GM19240 (cell line): ENCODE results near the gene MYO1D.

Experiments used
- DNase-seq: peaks from one replicate; pipeline ENCODE4 v3.0.0; 2011; ENCODE audit warnings: low spot score; ENCODE audit not compliant: insufficient read length

MYO1D gene

DNA sequence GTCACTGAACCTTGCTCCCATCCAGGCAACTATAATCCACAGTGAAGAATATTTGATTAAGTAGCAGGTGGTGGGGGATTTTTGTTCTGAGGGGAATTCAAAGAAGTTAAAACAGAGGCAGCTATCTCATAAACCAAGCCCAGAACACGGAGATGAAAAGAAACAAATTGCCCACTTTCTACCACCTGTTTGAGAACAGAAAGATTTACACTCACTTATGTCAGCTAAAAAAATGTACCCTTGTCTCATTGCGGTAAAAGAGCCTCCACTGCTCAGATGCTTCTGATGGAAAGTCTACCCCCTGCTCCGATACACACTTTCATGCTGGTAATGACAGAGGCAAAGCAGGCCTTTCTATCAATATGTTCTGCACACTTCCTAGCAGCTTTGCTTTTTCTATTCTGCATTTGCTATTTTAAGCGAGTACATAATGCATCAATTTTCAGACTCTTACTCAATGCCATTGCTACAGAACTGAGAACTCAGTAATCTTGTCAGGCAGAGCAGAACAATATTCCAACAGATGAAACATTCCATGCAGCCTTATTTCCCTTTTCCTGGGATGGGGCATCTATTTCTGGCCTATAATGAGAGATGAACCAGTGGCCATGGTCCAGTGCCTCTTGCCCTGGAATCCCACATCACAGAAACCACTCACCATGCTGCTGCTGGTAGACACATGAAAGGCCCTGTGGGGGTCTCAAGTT, 361.1 kb downstream of the MYO1D start:
- DNase-seq: peak; percentile 20

DNA sequence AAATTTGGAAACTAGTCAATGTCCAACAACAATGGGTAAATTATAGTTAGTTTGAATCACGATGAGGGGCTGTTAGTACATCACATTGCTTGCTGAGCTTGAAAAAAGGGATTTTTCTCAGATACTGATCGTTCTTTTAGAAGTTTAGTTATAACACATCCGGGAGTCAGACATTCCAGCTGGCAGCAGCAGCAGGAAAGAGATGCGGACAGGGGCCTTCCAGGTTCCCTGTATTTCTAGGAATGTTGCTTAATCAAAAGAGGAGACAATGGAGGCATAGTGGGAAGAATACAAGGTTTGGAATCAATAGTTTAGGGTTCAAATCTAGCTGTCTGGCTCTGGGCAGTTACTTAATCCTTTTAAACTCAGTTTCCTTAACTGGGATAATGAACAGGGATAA, 362.3 kb downstream of the MYO1D start:
- DNase-seq: no peak

DNA sequence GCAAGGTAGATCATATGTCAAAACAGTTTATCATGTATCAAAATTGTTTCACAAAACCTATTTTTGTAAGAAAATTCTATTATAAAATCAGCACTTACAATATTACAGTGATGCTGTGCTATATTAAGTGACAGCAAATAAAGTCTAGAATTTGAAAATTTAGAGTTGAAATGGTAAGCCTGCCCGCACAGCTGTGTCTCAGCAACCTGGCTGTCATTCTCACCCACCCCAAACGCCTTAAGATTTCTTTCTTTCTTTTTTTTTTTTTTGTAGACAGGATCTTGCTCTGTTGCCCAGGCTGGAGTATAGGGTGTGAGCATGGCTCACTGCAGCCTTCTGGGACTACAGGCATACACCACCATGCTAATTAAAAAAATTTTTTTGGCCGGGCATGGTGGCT, 363.3 kb downstream of the MYO1D start:
- DNase-seq: no peak

DNA sequence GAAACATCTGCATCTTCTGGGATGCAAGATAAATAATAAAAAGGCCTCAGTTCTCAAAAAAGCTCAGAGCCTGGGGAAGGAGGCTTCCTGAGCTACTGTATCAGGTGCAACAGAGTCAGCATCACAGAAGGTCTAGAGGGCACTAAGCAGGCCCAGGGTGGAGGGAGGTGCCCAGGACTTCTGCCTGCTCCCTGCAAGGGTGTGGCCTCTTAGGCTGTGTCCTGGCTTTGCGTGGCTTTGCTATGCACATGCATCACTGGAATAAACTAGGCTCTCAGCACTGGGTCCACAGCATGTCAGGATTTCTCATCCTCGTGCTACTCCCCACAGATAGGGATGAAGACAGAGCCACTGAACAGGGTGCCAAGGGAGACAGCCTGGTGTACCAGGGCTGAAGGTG, 364.6 kb downstream of the MYO1D start:
- DNase-seq: no peak

DNA sequence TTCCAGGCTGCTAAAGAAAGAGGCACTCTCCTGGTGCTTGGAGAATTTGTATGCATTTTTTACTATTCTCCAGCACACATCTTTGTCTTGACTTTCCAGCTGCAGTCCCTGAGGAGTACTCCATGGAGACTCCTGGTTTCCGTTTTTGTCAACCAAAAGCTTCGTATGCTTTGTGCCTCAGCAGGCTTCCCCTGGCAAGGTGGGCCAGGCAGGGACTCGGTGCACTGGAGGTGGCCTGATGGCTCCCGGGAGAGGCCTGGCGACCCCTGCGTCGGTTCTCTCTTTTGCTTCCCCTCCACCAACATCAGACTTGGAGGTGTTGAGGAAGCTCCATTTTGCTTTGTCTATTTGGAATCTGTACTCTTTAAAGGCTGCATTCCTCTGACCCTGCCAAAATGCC, 366.5 kb downstream of the MYO1D start:
- DNase-seq: no peak

DNA sequence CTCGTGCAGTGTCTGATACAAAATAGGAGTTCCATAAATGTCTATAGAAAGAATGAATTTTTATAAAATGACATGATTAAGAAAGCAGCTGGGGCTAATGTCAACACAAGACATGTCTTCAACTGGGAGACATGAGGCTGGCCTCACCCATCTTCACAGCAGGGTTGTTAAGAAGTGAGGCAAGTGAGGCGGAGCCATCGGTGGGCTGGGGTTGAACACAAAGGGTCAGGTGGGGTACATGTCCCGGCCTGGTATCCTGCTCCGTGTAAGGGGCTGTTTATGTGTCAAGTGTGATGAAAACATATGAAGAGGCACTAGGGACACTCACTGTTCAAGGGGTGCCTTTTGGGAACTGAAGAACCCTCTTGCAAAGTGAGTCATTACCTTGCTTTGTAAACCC, 368.0 kb downstream of the MYO1D start:
- no peak for DNase-seq

DNA sequence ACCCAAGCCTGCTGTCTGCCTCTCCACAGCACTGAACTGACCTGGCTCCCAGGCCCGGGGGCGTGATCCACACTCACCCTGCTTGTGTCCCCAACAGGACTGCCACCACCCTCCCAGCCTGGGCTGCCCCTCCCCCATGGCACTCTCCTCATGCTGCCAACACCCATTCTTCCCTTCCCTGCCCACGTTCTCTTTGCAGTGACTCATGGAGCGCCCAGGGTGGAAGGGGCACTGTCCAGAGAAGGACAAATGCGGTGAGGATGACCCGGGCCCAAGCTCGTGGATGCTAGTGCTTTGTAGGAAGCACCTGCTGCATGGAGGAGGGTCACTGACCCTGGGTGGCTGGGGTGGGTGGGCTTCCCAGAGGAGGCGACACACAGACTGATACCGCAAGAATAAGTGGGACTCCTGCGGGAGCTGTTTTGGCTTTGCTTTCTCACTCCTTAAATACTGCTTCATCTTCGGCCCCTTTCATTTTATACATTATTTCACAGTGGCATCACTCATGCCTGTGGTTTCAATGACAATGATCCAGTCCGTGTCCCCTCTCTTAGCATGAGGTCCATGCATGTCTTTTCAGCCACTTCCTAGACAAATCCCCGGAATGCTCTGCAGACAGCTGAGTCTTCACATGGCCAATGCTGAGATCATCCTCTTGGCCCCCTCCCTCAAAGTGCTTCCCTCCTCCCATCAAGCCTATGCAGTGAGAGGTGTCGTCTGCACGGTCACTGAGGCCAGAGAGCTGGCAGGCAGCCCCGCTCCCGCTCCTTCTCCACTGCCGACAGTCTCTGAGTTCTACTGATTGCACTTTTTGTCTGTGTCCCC, 372.5 kb downstream of the MYO1D start:
- no peak for DNase-seq

DNA sequence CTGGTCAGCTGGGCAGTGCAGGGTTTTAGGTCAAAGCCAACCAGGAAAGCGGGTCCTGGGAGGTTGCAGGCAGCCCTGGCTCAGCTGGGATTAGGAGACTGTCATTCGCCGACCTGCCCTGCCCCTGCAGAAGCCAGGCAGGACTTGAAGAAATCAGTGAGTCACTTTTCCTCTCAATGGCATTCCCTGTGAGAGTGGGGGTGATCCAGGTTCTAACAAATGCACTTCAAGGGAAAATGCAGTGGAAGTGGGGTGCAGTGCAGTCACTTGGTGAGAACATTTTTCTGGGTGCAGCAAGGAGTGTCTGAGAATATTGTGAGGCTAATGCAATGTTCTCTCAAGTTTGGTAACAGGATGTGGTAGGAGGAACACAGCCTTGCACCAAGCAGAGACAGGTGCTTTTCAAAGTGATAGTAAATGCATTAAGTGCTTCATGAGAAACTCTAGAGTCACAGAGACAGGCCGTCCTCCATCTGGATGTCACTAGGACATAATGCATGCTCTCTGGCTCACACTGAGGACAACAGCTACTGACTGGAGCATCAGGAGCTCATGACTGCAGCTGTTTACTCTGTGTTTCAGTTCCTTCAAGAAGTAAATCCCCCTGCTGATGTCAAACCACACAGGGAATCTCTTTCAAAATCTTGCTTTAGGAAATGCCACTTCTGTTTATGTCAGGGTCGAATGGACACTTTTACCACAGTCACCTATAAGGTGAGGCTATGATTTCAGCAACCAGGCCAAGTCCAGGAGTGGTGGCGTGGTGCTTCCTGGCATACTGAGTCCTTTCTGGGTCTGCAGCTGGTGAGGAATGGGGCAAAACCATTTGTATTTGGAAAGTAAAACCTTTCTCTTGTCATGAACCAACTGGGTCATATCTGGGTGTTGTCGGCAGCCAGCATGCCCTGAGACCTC, 373.4 kb downstream of the MYO1D start:
- peak; percentile 68 for DNase-seq

DNA sequence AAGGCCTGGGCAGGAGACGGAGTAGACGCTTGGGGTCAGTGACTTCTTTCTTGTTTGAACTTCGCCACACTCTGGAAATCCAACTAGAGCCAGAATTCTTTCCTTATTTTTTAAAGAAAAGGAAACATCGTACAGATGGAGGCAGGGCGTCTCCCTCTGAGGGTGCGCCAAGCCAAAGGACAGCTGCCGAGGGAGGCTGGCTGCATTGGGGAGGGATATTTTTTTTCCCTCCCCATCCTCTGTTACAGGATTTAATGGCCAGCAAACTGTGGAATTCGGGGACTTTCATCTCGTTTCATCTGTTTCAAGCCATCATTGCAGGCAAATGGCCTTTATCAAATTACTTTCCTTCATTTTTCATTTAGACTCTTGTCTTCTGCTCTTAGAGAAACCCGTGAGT, 374.2 kb downstream of the MYO1D start:
- DNase-seq: no peak

DNA sequence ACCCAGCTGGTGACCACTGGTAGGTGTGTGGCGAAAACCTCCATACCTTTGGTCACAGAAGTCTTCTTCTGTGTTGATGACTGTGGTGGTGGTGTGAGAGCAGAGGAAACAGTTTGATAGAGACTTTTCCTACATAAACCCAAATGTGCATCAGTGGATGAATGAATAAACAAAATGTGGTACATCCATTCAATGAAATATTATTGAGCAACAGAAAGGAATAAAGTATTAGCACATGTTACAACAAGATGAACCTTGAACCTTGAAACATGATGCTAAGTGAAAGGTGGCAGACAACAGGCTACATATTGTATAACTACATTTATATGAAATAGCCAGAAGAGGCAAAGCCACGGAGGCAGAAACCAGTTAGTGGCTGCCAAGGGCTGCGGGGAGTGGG, 374.9 kb downstream of the MYO1D start:
- no peak for DNase-seq

DNA sequence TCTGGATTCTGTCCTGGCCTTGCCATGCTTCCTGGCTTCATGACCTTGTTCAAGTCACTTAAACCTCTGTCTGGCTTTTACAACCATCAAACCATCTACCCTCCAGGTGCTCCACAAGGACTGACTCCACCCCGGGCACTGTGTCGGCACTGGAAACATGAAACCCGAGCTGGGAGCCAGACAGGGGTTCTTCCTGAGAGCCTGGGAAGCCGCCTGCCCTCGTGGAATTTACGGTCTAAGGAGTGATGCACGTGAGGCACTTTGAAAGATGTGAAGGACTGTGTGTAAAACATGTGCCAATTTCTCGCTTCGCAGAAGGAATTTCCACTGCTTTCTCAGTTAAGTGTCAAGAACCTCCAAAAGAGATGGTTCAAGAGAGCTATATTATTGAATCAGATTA, 378.5 kb downstream of the MYO1D start:
- no peak for DNase-seq

DNA sequence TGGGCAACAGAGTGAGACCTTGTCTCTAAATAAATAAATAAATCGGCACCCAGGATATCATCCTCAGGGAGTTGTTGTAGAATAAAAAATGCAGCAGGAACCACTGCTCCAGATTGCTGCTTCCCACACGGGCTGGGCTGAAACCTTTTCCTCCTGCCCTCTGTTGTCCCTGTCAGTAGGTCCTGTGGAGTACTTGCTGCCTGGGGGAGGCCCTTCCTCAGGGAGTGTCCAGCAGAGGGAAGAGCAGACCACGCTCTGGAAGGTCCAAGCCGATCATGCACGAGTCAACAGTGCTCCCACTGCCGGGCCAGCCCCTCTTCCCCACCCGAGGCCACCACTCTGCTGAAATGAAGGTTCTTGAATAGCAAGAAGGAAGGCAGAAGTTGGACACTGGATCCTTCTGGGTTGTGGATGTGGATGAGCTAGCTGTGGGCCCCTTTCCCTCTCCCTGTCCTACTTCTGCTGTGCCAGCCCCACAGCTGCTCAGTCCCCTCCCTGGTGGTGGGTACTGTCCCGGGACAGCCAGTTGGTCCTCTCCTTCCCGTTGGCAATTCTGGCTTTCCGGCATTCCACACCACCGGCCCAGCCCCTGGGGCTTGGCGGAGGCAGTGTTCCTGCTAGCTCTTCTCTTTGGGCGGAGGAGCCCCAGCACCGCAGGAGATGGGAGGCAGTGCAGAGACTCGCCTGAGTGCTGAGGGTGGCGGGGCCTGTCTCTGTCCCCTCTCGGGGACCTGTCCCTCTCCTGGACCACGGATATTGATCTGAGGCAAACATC, 379.3 kb downstream of the MYO1D start:
- DNase-seq: no peak

DNA sequence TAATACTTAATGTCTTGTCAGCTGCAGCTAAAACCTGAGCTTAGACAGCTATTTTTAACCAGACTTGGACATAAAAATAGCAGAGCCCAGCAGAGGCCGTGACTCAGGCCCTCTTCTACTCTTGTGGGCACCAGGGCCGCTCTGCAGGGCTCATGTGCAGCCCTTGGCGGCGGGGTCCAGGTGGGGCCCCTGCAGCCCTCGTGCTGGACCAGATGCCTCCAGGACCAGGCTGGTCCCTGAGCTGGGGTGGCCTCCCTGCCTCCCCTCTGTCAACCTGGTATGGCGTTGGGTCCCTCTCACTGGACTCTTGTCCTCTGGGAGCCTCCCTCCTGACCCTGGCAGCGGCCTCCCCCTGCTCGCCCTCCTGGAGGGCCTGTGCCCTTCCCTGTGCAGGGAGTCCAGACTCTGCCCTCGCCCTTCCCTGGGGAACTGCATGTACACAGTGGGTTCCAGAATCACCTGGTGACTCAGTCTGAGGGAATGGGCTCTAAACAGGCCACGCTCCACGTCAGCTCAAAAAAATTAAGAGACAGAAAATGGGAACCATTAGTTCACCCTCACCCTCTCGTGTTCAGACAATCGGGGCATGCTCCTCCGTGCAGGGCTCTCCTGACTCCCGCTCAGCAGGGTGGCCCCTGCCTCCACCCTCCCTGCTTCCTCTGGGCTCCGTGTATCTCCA, 380.4 kb downstream of the MYO1D start:
- no peak for DNase-seq

DNA sequence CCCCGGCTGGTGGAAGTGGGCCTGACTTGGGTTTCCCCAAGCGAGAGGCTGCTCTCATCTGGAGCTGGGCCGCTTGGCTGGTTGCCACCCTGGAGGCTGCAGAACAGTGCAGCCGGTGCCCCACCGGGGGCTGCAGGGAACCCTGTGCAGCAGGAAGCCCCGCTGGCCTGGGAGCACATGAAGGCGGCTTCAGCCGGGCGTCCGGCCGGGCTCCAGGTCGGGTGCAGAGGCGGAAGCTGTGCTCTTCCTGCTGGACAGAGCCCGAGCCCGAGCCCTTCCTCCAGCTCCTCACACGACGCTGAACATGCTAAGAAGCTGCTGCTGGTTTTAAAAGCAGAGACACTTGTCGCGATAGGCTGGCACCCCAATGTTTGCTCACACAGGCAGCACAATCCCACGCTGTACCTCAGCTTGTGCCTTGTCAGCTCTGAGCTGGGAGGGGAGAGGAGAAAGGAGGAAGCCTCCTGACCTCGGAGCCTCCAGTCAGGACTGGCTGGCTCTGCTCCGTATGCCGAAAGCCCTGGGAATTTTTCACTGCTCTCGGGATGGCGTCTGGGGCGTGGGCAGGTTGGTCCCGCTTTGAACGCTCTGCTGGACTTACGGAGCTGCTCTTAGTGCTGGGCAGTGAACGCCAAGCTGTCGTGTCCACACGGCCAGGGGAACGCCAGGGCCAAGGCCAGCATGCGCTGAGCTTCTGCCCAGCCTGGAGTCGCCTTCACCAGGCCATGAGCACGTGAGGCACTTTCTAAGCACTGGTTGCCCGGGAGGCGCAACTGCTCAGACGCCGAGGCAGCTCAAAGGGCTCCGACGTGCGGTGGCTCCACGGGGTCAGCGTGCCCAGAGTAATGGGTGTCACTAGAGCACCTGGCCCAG, 381.3 kb downstream of the MYO1D start:
- no peak for DNase-seq

DNA sequence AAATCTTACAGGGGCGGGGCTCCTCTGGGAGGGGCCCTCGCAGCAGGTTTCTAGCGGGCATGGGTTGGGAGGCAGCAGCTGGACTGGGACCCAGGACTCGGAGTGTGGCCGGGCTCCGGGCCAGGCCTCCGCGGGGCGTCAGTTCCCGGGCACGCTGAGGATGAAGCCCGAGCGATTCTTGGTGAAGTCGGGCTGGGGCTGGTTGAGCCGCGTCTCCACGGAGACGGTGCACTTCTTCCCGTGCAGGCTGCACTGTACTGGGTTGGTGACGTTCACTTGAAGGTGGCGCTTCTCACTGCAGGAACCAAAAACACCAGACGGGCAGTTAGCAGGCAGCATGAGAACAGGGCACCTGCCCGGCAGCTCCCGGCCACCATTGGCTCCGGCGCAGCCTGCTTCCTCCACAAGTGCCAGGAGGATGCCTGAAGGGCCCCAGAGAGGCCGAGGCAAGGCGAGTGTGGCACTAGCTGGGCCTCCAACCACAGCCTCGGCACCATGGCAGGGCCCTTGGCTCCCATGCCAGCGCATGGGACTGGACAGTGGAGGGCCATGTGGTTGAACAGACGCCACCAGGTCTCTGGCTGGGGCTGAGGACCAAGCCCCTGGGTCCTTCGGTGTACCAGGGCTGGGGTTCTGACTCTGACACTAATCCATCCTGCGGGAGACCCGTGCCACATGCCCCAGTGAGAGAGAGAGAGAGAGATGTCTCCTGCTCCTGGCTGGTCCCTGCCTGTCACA, 382.1 kb downstream of the MYO1D start:
- DNase-seq: no peak

DNA sequence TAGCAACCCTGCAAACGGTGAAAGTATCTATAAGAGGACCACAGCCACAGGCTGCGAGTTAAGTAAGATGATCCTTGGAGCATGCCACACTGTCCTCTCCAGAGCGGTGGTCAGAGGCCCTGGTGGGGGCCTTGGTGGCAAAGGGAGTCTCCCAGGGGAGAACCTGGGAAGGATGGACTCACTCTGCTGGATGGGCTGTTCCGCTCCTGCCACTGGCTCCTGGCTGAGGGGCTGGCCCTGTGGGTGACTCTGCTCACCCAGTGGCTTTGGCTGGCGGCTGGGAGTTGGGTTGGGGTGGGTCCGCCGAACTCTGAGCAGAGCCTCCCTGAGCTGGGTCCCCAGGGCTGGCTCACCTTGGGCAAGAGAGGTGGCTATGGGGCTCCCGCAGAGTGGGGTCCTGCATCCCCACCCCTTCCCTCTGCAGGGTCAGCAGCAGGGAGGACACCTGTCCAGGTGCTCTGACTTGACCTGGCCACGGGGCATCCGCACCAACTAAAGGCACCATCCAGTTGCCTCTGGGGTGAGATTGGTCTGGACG, 382.9 kb downstream of the MYO1D start:
- no peak for DNase-seq

DNA sequence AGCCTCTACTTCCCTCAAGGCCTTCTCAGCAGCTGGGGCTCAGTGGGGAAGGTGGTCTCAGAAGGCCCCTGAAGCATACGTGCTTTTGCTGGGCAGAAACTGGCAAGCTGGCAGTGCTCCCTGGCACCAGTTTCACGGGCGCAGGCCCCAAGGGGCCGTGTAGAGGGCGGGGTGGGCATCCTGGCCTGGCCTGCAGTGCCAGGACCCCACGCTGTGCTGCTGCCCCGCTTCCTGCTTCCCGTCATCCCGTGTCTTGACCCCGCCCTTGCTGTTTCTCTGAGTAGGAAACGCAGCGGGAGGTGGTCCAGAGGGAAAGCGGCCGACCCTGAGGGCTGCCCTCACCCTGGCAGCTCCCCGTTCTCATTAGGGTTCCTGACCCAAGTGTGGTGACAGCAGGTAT, 383.4 kb downstream of the MYO1D start:
- DNase-seq: no peak

DNA sequence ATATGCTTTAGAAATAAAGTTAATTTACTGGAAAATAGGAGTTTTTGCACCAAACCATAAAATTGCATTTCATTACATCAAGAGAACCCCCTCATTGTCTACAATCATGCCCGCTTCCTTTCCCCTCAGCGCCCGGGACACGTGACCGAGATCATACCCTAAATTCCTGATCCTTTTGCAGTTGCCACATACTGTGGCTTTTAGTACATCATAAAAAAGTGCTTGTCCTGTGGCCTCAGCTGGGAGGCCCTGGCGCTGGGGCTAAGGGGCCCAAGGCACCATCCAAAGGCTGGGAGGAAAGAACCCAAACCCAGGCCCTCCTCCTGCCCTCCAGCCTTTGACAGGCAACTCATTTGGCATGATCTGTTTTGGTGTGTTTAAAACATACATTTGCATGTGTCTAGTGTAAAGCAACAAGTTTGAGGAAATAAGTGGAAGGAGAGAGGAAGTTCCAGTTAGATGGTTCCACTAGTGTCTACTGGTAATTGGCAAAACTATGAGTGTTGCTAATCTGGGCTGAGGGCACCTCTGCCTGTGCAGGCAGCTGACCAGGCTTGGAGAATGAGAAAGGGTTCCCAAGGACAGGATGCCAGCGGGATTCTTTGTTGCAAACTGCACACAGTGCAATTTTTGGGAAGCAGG, 384.2 kb downstream of the MYO1D start:
- DNase-seq: no peak
